GM23338 (cell line): Measurements from ENCODE around the gene DSCAML1. TPM values are rescaled to one million over a fixed set of nuclear protein-coding genes. Genes with fewer than 3 reads are reported as not detected.

ENCODE experiments used
- CREB1 ChIP-seq: fragments of 250-450 bp; sonication (Bioruptor Pico); IDR thresholded peaks from 2 replicates; pipeline ENCODE4 v1.5.0; 2020; ENCODE audit warnings: low read depth, mild to moderate bottlenecking, moderate library complexity
- EZH2 ChIP-seq: fragments of 200-600 bp; sonication (generic); IDR thresholded peaks from one replicate; pipeline ENCODE4 v1.8.0; 2017; ENCODE audit warnings: antibody characterized with exemption, mild to moderate bottlenecking, low read depth; ENCODE audit not compliant: unreplicated experiment
- EZH2phosphoT487 ChIP-seq: fragments of 200-600 bp; sonication (generic); IDR thresholded peaks from one replicate; pipeline ENCODE4 v1.8.1; 2018; ENCODE audit warnings: antibody characterized with exemption; ENCODE audit not compliant: unreplicated experiment
- JUNB ChIP-seq: IDR thresholded peaks from one replicate; pipeline ENCODE4 v1.6.1; 2016; ENCODE audit warnings: antibody characterized with exemption; ENCODE audit not compliant: unreplicated experiment
- NANOG ChIP-seq: IDR thresholded peaks from 2 replicates; pipeline ENCODE4 v1.6.1; 2016; ENCODE audit warnings: antibody characterized with exemption, borderline replicate concordance
- POLR2AphosphoS5 ChIP-seq: IDR thresholded peaks from 2 replicates; pipeline ENCODE4 v1.6.1; 2016; ENCODE audit warnings: antibody characterized with exemption, low read depth
- ZNF114 ChIP-seq: fragments of 250-450 bp; sonication (Bioruptor Pico); IDR thresholded peaks from 2 replicates; pipeline ENCODE4 v1.5.0; 2020; ENCODE audit warnings: mild to moderate bottlenecking, moderate library complexity
- ZNF331 ChIP-seq: fragments of 250-450 bp; sonication (Bioruptor Pico); IDR thresholded peaks from 2 replicates; pipeline ENCODE4 v1.5.0; 2020; ENCODE audit warnings: low read depth, mild to moderate bottlenecking, moderate library complexity
- polyA plus RNA-seq: library from polyadenylated mRNA; unstranded; fragments of >200 nt; fragmentation: Nextera tagmentation; extraction: Ambion mirVana; gene quantifications from 2 replicates; pipeline ENCODE4 v1.2.1, GENCODE V29; 2016
- total RNA-seq: library from RNA; depleted of rRNA; stranded (reverse); fragments of >200 nt; shearing (Covaris generic); gene quantifications from 2 replicates; pipeline ENCODE4 v1.2.3, GENCODE V29; 2014
- TF ChIP-seq, protein P1 (sequence below): fragments of 250-450 bp; sonication (Bioruptor Pico); IDR thresholded peaks from 2 replicates; pipeline ENCODE4 v1.5.0; 2020; ENCODE audit warnings: mild to moderate bottlenecking, moderate library complexity
- TF ChIP-seq, protein P2 (sequence below): IDR thresholded peaks from 2 replicates; pipeline ENCODE4 v1.6.1; 2016; ENCODE audit warnings: antibody characterized with exemption
- TF ChIP-seq, protein P3 (sequence below), 2 experiments: fragments of 200-600 bp in 1 of 2; sonication (generic) in 1 of 2; conservative IDR thresholded peaks; 2 replicates each; pipeline versions ENCODE4 v1.5.1 to v1.6.1; 2016 to 2017; ENCODE audit warnings: antibody characterized with exemption in 2 of 2, low read depth in 2 of 2, mild to moderate bottlenecking in 2 of 2, moderate library complexity in 1 of 2

The DSCAML1 gene
- total and polyA plus RNA-seq, 2 experiments from 2014 or later = 0.17 TPM; not detected in 1

DNA sequence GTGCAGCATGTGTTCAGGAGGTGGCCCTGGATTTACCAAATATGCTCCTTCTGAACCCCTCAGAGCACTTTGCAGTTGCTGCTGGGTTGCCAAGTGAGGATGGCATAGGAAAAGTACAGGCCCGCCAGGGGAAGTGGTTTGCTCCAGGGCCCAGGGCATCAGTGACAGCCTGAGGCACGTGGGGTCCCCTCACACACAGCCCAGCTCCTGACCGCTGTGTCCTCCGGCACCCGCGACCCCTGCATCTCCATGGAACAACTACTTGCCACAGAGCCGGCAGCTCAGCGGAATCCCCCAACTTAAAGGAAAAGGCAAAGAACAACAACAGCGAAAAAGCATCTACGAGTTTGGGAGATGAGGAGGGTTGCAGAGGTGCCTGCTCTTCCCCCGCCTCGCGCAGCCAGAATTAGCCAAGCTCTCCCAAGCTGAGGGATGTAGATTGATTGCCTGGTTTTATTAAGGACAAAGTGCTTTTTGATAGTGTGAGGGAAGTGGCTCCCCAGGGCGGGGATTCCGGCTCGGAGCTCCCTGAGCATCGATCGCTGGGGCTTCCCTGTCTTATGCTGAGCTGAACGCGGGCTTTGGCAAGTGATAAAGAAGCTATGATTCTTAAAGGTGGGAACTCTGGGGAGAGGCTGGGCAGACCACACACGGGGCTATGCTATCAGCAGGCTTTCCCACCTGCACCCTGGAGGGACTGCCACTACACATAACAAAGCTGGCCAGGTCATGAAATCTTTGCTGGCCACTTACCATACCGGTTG lies 294.8 kb downstream of the DSCAML1 start (continued):
- TF ChIP-seq, protein P1, sequence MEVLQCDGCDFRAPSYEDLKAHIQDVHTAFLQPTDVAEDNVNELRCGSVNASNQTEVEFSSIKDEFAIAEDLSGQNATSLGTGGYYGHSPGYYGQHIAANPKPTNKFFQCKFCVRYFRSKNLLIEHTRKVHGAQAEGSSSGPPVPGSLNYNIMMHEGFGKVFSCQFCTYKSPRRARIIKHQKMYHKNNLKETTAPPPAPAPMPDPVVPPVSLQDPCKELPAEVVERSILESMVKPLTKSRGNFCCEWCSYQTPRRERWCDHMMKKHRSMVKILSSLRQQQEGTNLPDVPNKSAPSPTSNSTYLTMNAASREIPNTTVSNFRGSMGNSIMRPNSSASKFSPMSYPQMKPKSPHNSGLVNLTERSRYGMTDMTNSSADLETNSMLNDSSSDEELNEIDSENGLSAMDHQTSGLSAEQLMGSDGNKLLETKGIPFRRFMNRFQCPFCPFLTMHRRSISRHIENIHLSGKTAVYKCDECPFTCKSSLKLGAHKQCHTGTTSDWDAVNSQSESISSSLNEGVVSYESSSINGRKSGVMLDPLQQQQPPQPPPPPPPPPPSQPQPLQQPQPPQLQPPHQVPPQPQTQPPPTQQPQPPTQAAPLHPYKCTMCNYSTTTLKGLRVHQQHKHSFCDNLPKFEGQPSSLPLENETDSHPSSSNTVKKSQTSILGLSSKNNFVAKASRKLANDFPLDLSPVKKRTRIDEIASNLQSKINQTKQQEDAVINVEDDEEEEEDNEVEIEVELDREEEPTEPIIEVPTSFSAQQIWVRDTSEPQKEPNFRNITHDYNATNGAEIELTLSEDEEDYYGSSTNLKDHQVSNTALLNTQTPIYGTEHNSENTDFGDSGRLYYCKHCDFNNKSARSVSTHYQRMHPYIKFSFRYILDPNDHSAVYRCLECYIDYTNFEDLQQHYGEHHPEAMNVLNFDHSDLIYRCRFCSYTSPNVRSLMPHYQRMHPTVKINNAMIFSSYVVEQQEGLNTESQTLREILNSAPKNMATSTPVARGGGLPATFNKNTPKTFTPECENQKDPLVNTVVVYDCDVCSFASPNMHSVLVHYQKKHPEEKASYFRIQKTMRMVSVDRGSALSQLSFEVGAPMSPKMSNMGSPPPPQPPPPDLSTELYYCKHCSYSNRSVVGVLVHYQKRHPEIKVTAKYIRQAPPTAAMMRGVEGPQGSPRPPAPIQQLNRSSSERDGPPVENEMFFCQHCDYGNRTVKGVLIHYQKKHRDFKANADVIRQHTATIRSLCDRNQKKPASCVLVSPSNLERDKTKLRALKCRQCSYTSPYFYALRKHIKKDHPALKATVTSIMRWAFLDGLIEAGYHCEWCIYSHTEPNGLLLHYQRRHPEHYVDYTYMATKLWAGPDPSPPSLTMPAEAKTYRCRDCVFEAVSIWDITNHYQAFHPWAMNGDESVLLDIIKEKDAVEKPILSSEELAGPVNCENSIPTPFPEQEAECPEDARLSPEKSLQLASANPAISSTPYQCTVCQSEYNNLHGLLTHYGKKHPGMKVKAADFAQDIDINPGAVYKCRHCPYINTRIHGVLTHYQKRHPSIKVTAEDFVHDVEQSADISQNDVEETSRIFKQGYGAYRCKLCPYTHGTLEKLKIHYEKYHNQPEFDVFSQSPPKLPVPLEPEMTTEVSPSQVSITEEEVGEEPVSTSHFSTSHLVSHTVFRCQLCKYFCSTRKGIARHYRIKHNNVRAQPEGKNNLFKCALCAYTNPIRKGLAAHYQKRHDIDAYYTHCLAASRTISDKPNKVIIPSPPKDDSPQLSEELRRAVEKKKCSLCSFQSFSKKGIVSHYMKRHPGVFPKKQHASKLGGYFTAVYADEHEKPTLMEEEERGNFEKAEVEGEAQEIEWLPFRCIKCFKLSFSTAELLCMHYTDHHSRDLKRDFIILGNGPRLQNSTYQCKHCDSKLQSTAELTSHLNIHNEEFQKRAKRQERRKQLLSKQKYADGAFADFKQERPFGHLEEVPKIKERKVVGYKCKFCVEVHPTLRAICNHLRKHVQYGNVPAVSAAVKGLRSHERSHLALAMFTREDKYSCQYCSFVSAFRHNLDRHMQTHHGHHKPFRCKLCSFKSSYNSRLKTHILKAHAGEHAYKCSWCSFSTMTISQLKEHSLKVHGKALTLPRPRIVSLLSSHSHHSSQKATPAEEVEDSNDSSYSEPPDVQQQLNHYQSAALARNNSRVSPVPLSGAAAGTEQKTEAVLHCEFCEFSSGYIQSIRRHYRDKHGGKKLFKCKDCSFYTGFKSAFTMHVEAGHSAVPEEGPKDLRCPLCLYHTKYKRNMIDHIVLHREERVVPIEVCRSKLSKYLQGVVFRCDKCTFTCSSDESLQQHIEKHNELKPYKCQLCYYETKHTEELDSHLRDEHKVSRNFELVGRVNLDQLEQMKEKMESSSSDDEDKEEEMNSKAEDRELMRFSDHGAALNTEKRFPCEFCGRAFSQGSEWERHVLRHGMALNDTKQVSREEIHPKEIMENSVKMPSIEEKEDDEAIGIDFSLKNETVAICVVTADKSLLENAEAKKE (CRISPR knock-in tag) = no peak
- TF ChIP-seq, protein P2, sequence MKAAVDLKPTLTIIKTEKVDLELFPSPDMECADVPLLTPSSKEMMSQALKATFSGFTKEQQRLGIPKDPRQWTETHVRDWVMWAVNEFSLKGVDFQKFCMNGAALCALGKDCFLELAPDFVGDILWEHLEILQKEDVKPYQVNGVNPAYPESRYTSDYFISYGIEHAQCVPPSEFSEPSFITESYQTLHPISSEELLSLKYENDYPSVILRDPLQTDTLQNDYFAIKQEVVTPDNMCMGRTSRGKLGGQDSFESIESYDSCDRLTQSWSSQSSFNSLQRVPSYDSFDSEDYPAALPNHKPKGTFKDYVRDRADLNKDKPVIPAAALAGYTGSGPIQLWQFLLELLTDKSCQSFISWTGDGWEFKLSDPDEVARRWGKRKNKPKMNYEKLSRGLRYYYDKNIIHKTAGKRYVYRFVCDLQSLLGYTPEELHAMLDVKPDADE = no peak
- TF ChIP-seq POLR2AphosphoS5 = no peak
- no peak for TF ChIP-seq JUNB
- no peak for TF ChIP-seq EZH2phosphoT487
- no peak for TF ChIP-seq EZH2
- no peak for TF ChIP-seq ZNF114
- TF ChIP-seq ZNF331 = no peak
- no peak for TF ChIP-seq NANOG
- TF ChIP-seq, protein P3, sequence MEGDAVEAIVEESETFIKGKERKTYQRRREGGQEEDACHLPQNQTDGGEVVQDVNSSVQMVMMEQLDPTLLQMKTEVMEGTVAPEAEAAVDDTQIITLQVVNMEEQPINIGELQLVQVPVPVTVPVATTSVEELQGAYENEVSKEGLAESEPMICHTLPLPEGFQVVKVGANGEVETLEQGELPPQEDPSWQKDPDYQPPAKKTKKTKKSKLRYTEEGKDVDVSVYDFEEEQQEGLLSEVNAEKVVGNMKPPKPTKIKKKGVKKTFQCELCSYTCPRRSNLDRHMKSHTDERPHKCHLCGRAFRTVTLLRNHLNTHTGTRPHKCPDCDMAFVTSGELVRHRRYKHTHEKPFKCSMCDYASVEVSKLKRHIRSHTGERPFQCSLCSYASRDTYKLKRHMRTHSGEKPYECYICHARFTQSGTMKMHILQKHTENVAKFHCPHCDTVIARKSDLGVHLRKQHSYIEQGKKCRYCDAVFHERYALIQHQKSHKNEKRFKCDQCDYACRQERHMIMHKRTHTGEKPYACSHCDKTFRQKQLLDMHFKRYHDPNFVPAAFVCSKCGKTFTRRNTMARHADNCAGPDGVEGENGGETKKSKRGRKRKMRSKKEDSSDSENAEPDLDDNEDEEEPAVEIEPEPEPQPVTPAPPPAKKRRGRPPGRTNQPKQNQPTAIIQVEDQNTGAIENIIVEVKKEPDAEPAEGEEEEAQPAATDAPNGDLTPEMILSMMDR (conservative IDR thresholded peaks at IDR 0.05; ENCODE audit: low read depth in 2 of 2) = no peak
- TF ChIP-seq CREB1 (CRISPR knock-in tag) = no peak
